HG02623 (cell line): ENCODE results near the gene LINGO3.
"Not testable (repeated sequence)": the region's sequence is repeated elsewhere in the genome, so short reads cannot be mapped to it uniquely, and the experiment has no call there.

ENCODE experiments used
- ATAC-seq: cut with Tn5 transposase; IDR thresholded peaks from one replicate; pipeline ENCODE4 v1.9.1; 2021; ENCODE audit warnings: moderate library complexity; ENCODE audit not compliant: unreplicated experiment

The LINGO3 gene

GRCh38 chr19:2283835-2284507 lies 24.0 kb downstream of the LINGO3 start:
- ATAC-seq = no peak

GRCh38 chr19:2282862-2283237 lies 25.1 kb downstream of the LINGO3 start:
- no peak for ATAC-seq

- no peak for ATAC-seq
Measured at GRCh38 chr19:2282062-2282861, 25.7 kb downstream of the LINGO3 start, which contains the start of gene PEAK3. TSS of gene PEAK3 (minus strand) at chr19:2282175. CDS start at chr19:2280931, 1,244 bp downstream.

- not testable (repeated sequence) for ATAC-seq
Measured at GRCh38 chr19:2281265-2282061, 26.5 kb downstream of the LINGO3 start.

- ATAC-seq = no peak
Measured at GRCh38 chr19:2280633-2281264, 27.2 kb downstream of the LINGO3 start.

GRCh38 chr19:2278459-2279158 lies 29.3 kb downstream of the LINGO3 start:
- ATAC-seq = no peak

GRCh38 chr19:2277138-2277537 lies 30.8 kb downstream of the LINGO3 start:
- ATAC-seq = no peak

GRCh38 chr19:2276429-2276986 lies 31.4 kb downstream of the LINGO3 start:
- ATAC-seq = no peak

GRCh38 chr19:2275588-2276428 lies 32.1 kb downstream of the LINGO3 start:
- ATAC-seq = no peak

- no peak for ATAC-seq
Measured at GRCh38 chr19:2274931-2275535, 32.9 kb downstream of the LINGO3 start.

- no peak for ATAC-seq
Measured at GRCh38 chr19:2274185-2274711, 33.7 kb downstream of the LINGO3 start.

- ATAC-seq = peak; percentile 24
Measured at GRCh38 chr19:2273356-2274184, 34.4 kb downstream of the LINGO3 start.

- ATAC-seq = no peak
Measured at GRCh38 chr19:2271234-2272103, 36.5 kb downstream of the LINGO3 start.

GRCh38 chr19:2270423-2271233 lies 37.3 kb downstream of the LINGO3 start:
- ATAC-seq = no peak

GRCh38 chr19:2270157-2270422 lies 37.9 kb downstream of the LINGO3 start:
- ATAC-seq = no peak
